ENCODE measurements around the gene GYG2.
"Not testable (repeated sequence)": the region's sequence is repeated elsewhere in the genome, so short reads cannot be mapped to it uniquely, and the experiment has no call there.

GYG2 gene

GRCh38 chrX:2874222-2875135 lies 45.7 kb downstream of the GYG2 start:
- no peak for DNase-seq

- no peak for DNase-seq
Measured at GRCh38 chrX:2875136-2875481, 46.4 kb downstream of the GYG2 start.

- DNase-seq, result no peak
Measured at GRCh38 chrX:2875798-2876399, 47.2 kb downstream of the GYG2 start.

- no peak for DNase-seq
Measured at GRCh38 chrX:2878563-2878962, 49.8 kb downstream of the GYG2 start.

- no peak for DNase-seq
Measured at GRCh38 chrX:2879670-2880069, 50.9 kb downstream of the GYG2 start.

GRCh38 chrX:2883770-2884169 lies 55.0 kb downstream of the GYG2 start:
- DNase-seq, result no peak

- no peak for DNase-seq
Measured at GRCh38 chrX:2888309-2888708, 59.6 kb downstream of the GYG2 start.

- no peak for DNase-seq
Measured at GRCh38 chrX:2889045-2889605, 60.4 kb downstream of the GYG2 start.

GRCh38 chrX:2889706-2890490 lies 61.2 kb downstream of the GYG2 start:
- DNase-seq, result not testable (repeated sequence)

GRCh38 chrX:2890536-2891460 lies 62.1 kb downstream of the GYG2 start:
- not testable (repeated sequence) for DNase-seq

- DNase-seq, result no peak
Measured at GRCh38 chrX:2892816-2893215, 64.1 kb downstream of the GYG2 start.

GRCh38 chrX:2894885-2895292 lies 66.2 kb downstream of the GYG2 start:
- DNase-seq, result no peak

- no peak for DNase-seq
Measured at GRCh38 chrX:2897311-2897689, 68.6 kb downstream of the GYG2 start.

GRCh38 chrX:2897690-2898623 lies 69.2 kb downstream of the GYG2 start:
- DNase-seq, result not testable (repeated sequence)

GRCh38 chrX:2898846-2899512 lies 70.2 kb downstream of the GYG2 start:
- DNase-seq, result no peak

- no peak for DNase-seq
Measured at GRCh38 chrX:2901367-2902036, 72.8 kb downstream of the GYG2 start.

- no peak for DNase-seq
Measured at GRCh38 chrX:2902841-2903240, 74.1 kb downstream of the GYG2 start.

GRCh38 chrX:2903366-2903765 lies 74.6 kb downstream of the GYG2 start:
- DNase-seq, result no peak

GRCh38 chrX:2907295-2907694 lies 78.6 kb downstream of the GYG2 start:
- DNase-seq, result no peak
